Heart left ventricle (tissue), 16 donors: ENCODE data around the gene BOK. TPM values are rescaled to one million over a fixed set of nuclear protein-coding genes. Genes with fewer than 3 reads are reported as not detected.

ENCODE experiments used
- ATAC-seq, 4 donors: fragments of 200-7000 bp; cut with Tn5 transposase; one replicate each; pipeline ENCODE4 v1.9.1; 2020 to 2022; ENCODE audit warnings: moderate library complexity in 4 of 4, mild to moderate bottlenecking in 3 of 4, moderate number of reproducible peaks in 1 of 4
- DNase-seq, 5 donors: peaks; one replicate each; pipeline ENCODE4 v3.0.0-alpha.2; 2020
- H3K27ac ChIP-seq, 12 donors: fragments of 200-600 bp; sonication (generic) in 4 of 12; one replicate each; pipeline versions ENCODE4 v1.5.0 to v1.8.0; 2016 to 2022; ENCODE audit warnings: mild to moderate bottlenecking in 2 of 12
- H3K27me3 ChIP-seq, 9 donors: fragments of 200-600 bp; sonication (generic) in 2 of 9; one replicate each; pipeline versions ENCODE4 v1.5.1 to v1.8.0; 2016 to 2022; ENCODE audit warnings: mild to moderate bottlenecking in 3 of 9
- H3K36me3 ChIP-seq, 9 donors: fragments of 200-600 bp; sonication (generic) in 2 of 9; one replicate each; pipeline versions ENCODE4 v1.5.0 to v1.8.0; 2018 to 2022; ENCODE audit warnings: mild to moderate bottlenecking in 2 of 9
- H3K4me1 ChIP-seq, 12 donors: fragments of 200-600 bp; sonication (generic) in 4 of 12; one replicate each; pipeline versions ENCODE4 v1.5.0 to v1.8.0; 2016 to 2022; ENCODE audit warnings: mild to moderate bottlenecking in 3 of 12
- H3K4me3 ChIP-seq, 12 donors: fragments of 200-600 bp; sonication (generic) in 4 of 12; one replicate each; pipeline versions ENCODE4 v1.5.0 to v1.8.0; 2017 to 2022; ENCODE audit warnings: mild to moderate bottlenecking in 9 of 12, moderate library complexity in 4 of 12
- H3K9me3 ChIP-seq, 12 donors: fragments of 200-600 bp; sonication (generic) in 4 of 12; one replicate each; pipeline versions ENCODE4 v1.5.0 to v1.8.0; 2016 to 2022; ENCODE audit warnings: mild to moderate bottlenecking in 1 of 12
- POLR2A ChIP-seq, 2 donors: fragments of 450-650 bp; IDR thresholded peaks; one replicate each; pipeline ENCODE4 v1.6.1; 2017; ENCODE audit warnings: antibody characterized with exemption in 2 of 2, mild to moderate bottlenecking in 2 of 2, moderate library complexity in 2 of 2
- WGBS, 4 donors: extraction: QIAGEN DNeasy Blood & Tissue Kit in 2 of 4; methylation state at CpG; one replicate each; pipeline versions ENCODE4 v1.1.5 to v1.1.7; 2013 to 2018; 5-methylcytosine and 5-hydroxymethylcytosine counted together
- intact Hi-C, 10 donors: fragments of 100-400 bp; cut with DNase I; formaldehyde crosslinking; loops; one replicate each; pipeline versions ENCODE4 v1.11.1 to v1.14.2; 2022
- polyA plus RNA-seq, 2 donors: library from polyadenylated mRNA; stranded (reverse); fragments of 200-250 nt; gene quantifications; one replicate each; pipeline ENCODE4 v1.2.3, GENCODE V29; 2013
- total RNA-seq, 9 donors: library from RNA; depleted of rRNA in 2 of 9; stranded (reverse); fragments of >200 nt in 2 of 9; fragmentation: NEBNext Ultra II Directional in 3 of 9; extraction: Animal tissue kit (Norgen Biotek cat#: 25700) in 3 of 9; gene quantifications; one replicate each; pipeline versions ENCODE4 v1.1.0 to v1.2.4, GENCODE V29; 2016 to 2023
- TF ChIP-seq, protein P1 (sequence below), 12 donors: fragments of 200-600 bp; sonication (generic) in 4 of 12; IDR thresholded peaks; one replicate each; pipeline versions ENCODE4 v1.5.0 to v1.8.0; 2018 to 2022; ENCODE audit warnings: antibody characterized with exemption in 12 of 12, mild to moderate bottlenecking in 5 of 12
- donor health status: ischemic (EF 13 %, LVEDD 7.1; RV severe dilation, severe dysfunction).
- donor health status: healthy with polysubstance abuse.
- donor health status: DM: no; HTN: yes; CAD: no.
- donor health status: DM: no; HTN: no; CAD: no.
- donor health status: ischemic (EF 25% LVEDD 6.9; RV normal size, moderate dysfunction).
- donor health status: ischemic (EF 25% LVEDD 5.7; RV mildly dilated, moderate dysfunction).
- donor health status: healthy.
- donor health status: DM: yes; HTN: yes; CAD: no.
- donor health status: ischemic (EF 35%, LVEDD 5.7; RV mildly dilated, moderate dysfunction).
- donor health status: nonischemic (EF 11% LVEDD 7.7; RV severe dilation, severe dysfunction).
- donor health status: DM: yes; HTN: yes; CAD: no.
- donor health status: PGD.
- donor health status: ischemic (EF 29% LVEDD 5.4; RV normal size, mild dysfunction).
- donor health status: nonischemic (EF 23%, LVEDD 6.1; RV moderate dilation, normal function).

BOK gene
- total and polyA plus RNA-seq, 11 donors, result 1.4 to 22.3 (median 8.4) TPM

DNA sequence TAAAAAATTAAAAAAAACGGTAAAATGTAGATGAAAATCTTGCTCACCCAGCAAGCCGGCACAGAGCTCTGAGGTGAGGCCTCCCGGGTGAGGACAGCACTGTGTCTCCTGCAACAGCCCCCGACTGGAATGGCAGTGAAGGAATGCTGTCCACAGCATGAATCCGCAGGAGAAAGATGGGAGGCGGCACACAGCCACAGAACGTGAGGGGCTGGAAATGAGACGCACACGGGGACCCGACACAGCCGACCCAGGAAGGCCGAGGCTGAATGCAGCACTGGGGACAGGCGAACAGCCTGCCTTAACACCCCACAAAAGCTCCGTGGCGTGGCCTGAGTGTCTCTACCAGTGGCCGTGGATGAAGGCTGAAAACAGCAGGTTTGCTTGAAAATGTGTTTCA, 34.7 kb downstream of the BOK start:
- 89 to 94% (median 93%) methylated on average over 16 of the region's 16 CpGs for WGBS, 4 donors
- no peaks in the 10 kb centered on the region for H3K27me3 ChIP-seq
- H3K9me3 ChIP-seq, result peaks cover 0 to 11% (median 0%) of the 10 kb centered on the region in 12 donors
- H3K4me3 ChIP-seq, result no peak overlapping the region
- H3K27ac ChIP-seq, result no peak overlapping the region
- no peak for ATAC-seq
- intact Hi-C loops, result loop anchor here in 1 of 10 donors (5.0 kb wide), 1 partner anchor 81 kb away; no protein-coding TSS in a partner anchor
- TF ChIP-seq POLR2A (IDR thresholded peaks at IDR 0.05), result no peak
- TF ChIP-seq, protein P1, sequence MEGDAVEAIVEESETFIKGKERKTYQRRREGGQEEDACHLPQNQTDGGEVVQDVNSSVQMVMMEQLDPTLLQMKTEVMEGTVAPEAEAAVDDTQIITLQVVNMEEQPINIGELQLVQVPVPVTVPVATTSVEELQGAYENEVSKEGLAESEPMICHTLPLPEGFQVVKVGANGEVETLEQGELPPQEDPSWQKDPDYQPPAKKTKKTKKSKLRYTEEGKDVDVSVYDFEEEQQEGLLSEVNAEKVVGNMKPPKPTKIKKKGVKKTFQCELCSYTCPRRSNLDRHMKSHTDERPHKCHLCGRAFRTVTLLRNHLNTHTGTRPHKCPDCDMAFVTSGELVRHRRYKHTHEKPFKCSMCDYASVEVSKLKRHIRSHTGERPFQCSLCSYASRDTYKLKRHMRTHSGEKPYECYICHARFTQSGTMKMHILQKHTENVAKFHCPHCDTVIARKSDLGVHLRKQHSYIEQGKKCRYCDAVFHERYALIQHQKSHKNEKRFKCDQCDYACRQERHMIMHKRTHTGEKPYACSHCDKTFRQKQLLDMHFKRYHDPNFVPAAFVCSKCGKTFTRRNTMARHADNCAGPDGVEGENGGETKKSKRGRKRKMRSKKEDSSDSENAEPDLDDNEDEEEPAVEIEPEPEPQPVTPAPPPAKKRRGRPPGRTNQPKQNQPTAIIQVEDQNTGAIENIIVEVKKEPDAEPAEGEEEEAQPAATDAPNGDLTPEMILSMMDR (IDR thresholded peaks at IDR 0.05), result no peak
- DNase-seq, result no peak
- H3K4me1 ChIP-seq, result no peaks in the 10 kb centered on the region
- H3K36me3 ChIP-seq, result peaks cover 0 to 76% (median 43%) of the 10 kb centered on the region in 9 donors

DNA sequence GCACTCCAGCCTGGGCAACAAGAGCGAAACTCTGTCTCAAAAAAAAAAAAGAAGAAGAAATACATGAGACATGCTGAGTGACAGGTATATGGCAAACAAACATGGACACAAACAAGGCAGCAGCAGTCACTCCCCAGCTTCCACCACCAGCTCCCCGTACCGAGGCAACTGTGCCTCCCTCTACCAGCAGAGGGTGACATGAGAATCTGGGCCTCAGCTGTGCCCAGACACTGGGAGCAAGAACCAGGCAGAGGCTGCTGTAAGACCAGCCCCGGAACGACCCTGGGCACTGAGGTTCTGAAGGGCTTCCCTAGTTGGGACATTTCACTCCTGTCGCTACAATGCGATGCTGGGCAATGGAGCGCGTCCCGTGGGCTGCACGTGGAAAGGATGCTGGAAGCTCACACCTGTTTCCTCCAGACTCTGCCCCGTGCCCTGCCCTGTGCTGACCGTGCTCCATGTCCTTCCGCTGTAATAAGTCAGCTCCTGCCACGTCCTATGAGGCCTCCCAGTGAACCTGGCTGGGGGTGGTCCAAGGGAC, 37.1 kb downstream of the BOK start:
- TF ChIP-seq, protein P1 (IDR thresholded peaks at IDR 0.05), result peak in 3 of 12 donors; percentile 9 to 22 (median 11)
- no peak for TF ChIP-seq POLR2A (IDR thresholded peaks at IDR 0.05)
- ATAC-seq, result peak in 1 of 4 donors; percentile 41
- H3K4me1 ChIP-seq, result no peaks in the 10 kb centered on the region
- H3K9me3 ChIP-seq, result no peaks in the 10 kb centered on the region
- no peaks in the 10 kb centered on the region for H3K27me3 ChIP-seq
- no peak overlapping the region for H3K27ac ChIP-seq
- 86 to 92% (median 91%) methylated on average over 15 of the region's 15 CpGs for WGBS, 4 donors
- intact Hi-C loops, result loop anchor here in 1 of 10 donors (5.0 kb wide), 1 partner anchor 518 kb away; no protein-coding TSS in a partner anchor
- peaks cover 0 to 90% (median 66%) of the 10 kb centered on the region in 9 donors for H3K36me3 ChIP-seq
- H3K4me3 ChIP-seq, result no peak overlapping the region
- no peak for DNase-seq

DNA sequence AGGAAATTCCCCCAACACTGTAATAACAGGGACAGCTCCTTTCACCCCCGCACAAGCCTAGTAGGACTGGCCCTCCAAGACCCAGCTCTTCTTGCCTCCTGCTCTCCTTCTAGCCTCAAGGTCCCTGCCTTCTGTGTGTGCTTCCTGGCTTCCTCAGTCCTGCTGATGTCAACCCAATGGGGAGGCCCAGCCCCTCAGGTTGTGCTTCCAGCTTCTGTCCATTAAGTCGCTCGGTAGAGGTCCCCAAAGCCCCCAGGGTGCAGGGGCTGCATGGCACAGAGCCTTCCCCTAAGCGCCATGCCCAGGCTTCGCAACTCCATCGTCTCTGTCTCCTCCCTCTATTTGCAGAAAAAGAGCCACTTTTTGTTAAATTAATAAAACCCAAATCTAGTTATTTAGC, 39.0 kb downstream of the BOK start:
- no peaks in the 10 kb centered on the region for H3K4me1 ChIP-seq
- no peaks in the 10 kb centered on the region for H3K9me3 ChIP-seq
- H3K27me3 ChIP-seq, result no peaks in the 10 kb centered on the region
- 93 to 94% (median 93%) methylated on average over 6 of the region's 6 CpGs for WGBS, 4 donors
- peaks cover 0 to 95% (median 73%) of the 10 kb centered on the region in 9 donors for H3K36me3 ChIP-seq
- TF ChIP-seq POLR2A (IDR thresholded peaks at IDR 0.05), result no peak
- TF ChIP-seq, protein P1 (IDR thresholded peaks at IDR 0.05), result no peak
- H3K27ac ChIP-seq, result no peak overlapping the region
- ATAC-seq (no peak), DNase-seq (no peak)
- intact Hi-C loops, result loop anchor here in 1 of 10 donors (5.0 kb wide), 1 partner anchor 520 kb away; no protein-coding TSS in a partner anchor
- H3K4me3 ChIP-seq, result no peak overlapping the region

DNA sequence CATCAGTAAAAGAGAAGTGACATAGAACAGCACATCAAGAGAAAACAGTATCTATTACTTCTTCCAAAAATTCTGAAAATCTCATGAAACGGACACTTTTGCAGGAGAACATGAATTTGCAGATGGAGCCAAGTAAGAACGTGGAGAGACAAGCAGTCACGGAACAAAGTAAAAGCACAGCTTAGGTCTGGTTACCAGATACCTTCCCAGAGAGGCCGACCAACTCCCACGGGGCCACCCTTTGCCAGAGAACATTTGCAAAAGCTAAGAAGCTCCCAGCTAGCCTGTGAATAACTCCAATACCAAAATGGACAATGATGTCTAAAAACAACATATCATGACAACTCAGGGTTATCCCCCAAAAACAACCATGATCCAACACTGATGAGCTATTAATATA, 39.5 kb downstream of the BOK start:
- intact Hi-C loops, result loop anchor here in 1 of 10 donors (5.0 kb wide), 1 partner anchor 521 kb away; no protein-coding TSS in a partner anchor
- TF ChIP-seq, protein P1 (IDR thresholded peaks at IDR 0.05), result no peak
- no peak for TF ChIP-seq POLR2A (IDR thresholded peaks at IDR 0.05)
- H3K9me3 ChIP-seq, result no peaks in the 10 kb centered on the region
- DNase-seq (no peak), ATAC-seq (no peak)
- H3K4me1 ChIP-seq, result no peaks in the 10 kb centered on the region
- no peak overlapping the region for H3K4me3 ChIP-seq
- 65 to 76% (median 67%) methylated on average over 5 of the region's 5 CpGs for WGBS, 4 donors
- no peak overlapping the region for H3K27ac ChIP-seq
- peaks cover 0 to 94% (median 76%) of the 10 kb centered on the region in 9 donors for H3K36me3 ChIP-seq
- no peaks in the 10 kb centered on the region for H3K27me3 ChIP-seq
